ENCODE results near the gene GALNT9.
"Not testable (repeated sequence)": the region's sequence is repeated elsewhere in the genome, so short reads cannot be mapped to it uniquely, and the experiment has no call there.

Gene GALNT9

GRCh38 chr12:132278401-132279183 is 50.8 kb downstream of the GALNT9 start:
- no peak for DNase-seq

GRCh38 chr12:132277949-132278348 is 51.4 kb downstream of the GALNT9 start:
- no peak for DNase-seq

GRCh38 chr12:132277374-132277941 is 51.9 kb downstream of the GALNT9 start:
- no peak for DNase-seq

GRCh38 chr12:132276827-132277373 is 52.5 kb downstream of the GALNT9 start:
- no peak for DNase-seq

- no peak for DNase-seq
Observed at GRCh38 chr12:132276066-132276826, 53.1 kb downstream of the GALNT9 start.

GRCh38 chr12:132275631-132276030 is 53.8 kb downstream of the GALNT9 start:
- no peak for DNase-seq

GRCh38 chr12:132275110-132275531 is 54.3 kb downstream of the GALNT9 start:
- DNase-seq = peak; percentile 13 to 37

GRCh38 chr12:132273992-132274334 is 55.4 kb downstream of the GALNT9 start:
- no peak for DNase-seq

- no peak for DNase-seq
Observed at GRCh38 chr12:132272711-132273110, 56.7 kb downstream of the GALNT9 start.

- DNase-seq = no peak
Observed at GRCh38 chr12:132271755-132272092, 57.7 kb downstream of the GALNT9 start.

GRCh38 chr12:132270969-132271754 is 58.2 kb downstream of the GALNT9 start:
- DNase-seq = peak in 1 of 2 experiments; percentile 25

GRCh38 chr12:132270516-132270915 is 58.9 kb downstream of the GALNT9 start:
- DNase-seq = no peak

- no peak for DNase-seq
Observed at GRCh38 chr12:132269271-132269968, 60.0 kb downstream of the GALNT9 start.

GRCh38 chr12:132268674-132269073 is 60.7 kb downstream of the GALNT9 start:
- DNase-seq = no peak

- DNase-seq = no peak
Observed at GRCh38 chr12:132267873-132268272, 61.5 kb downstream of the GALNT9 start.

GRCh38 chr12:132266802-132267201 is 62.6 kb downstream of the GALNT9 start:
- no peak for DNase-seq

- DNase-seq = no peak
Observed at GRCh38 chr12:132266370-132266769, 63.0 kb downstream of the GALNT9 start.

- not testable (repeated sequence) for DNase-seq
Observed at GRCh38 chr12:132265822-132266221, 63.6 kb downstream of the GALNT9 start.

GRCh38 chr12:132265056-132265800 is 64.2 kb downstream of the GALNT9 start:
- DNase-seq = no peak

GRCh38 chr12:132264086-132265010 is 65.0 kb downstream of the GALNT9 start:
- no peak for DNase-seq
